Measurements from ENCODE around the gene LENG9.

DNA sequence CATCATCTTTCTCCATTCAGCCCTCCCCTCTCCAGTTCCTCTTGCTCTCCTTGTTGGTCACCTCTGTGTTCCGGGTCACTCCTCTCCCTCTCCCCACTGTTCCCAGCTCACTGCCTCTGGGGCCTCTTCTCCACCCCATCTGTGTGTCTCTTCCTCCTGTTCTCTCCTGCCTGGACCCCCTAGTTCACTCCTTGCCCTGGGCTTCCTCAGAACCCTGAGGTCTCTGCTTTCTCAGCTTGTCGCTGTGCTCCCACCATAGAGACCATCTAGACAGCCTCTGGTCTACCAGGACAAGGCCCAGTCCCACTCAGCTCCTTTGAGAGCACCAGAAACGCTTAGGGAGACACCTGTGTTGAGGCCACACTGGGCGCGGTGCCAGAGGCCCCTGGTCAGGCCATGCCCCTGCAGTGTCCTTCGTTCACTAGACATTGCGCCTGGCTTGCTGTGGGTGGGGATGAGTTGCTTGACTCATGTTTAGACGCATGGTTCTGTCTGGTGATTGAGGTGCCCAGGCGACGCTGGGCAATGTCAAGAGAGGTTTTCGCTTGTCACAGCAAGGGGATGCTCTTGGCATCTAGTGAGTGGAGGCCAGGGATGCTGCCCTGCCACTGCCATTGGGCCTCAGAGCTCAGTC, 4.8 kb downstream of the LENG9 start:
- TF ChIP-seq, protein P1, sequence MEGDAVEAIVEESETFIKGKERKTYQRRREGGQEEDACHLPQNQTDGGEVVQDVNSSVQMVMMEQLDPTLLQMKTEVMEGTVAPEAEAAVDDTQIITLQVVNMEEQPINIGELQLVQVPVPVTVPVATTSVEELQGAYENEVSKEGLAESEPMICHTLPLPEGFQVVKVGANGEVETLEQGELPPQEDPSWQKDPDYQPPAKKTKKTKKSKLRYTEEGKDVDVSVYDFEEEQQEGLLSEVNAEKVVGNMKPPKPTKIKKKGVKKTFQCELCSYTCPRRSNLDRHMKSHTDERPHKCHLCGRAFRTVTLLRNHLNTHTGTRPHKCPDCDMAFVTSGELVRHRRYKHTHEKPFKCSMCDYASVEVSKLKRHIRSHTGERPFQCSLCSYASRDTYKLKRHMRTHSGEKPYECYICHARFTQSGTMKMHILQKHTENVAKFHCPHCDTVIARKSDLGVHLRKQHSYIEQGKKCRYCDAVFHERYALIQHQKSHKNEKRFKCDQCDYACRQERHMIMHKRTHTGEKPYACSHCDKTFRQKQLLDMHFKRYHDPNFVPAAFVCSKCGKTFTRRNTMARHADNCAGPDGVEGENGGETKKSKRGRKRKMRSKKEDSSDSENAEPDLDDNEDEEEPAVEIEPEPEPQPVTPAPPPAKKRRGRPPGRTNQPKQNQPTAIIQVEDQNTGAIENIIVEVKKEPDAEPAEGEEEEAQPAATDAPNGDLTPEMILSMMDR (IDR thresholded peaks at IDR 0.05 in 4 of 5, conservative IDR thresholded peaks at IDR 0.05 in 1 of 5) = no peak
- TF ChIP-seq POLR2A (IDR thresholded peaks at IDR 0.05) = no peak

Measured in gastrocnemius medialis (tissue), 4 donors.